ENCODE results near the gene HAUS7. TPM values are rescaled to one million over a fixed set of nuclear protein-coding genes. Genes with fewer than 3 reads are reported as not detected.

The HAUS7 gene
- polyA plus RNA-seq, 1 donor from 2014 or later: 27.7 TPM

DNA sequence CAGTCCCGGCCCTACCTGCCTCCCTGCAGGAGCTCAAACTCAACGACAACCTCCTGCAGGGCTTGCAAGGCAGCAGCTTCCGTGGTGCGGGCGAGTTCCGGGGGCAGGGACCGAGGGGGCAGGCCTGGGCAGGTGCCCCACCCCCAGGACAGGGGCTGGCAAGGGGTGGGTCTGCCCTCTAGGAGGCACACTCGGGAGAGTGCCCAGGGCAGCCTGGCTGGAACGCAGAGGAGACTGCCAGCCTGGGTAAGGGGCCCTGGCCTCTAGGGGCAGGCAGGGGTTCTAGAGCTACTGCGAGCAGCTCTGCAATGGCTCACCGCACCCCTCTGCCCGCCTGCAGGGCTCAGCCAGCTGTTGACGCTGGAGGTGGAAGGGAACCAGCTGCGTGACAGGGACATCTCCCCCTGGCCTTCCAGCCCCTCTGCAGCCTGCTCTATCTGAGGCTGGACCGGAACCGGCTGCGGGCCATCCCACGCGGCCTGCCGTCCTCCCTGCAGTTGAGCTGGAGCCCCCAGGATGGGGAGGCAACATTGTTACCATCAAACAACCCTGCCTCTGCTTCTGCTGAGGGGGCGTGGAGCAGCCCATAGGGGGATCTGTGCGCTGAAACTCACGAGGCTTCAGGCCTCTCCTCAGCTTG, 12.1 kb upstream of the HAUS7 start:
- Histone ChIP-seq H3F3A (ENCODE audit: insufficient read depth, low read length, poor library complexity, severe bottlenecking) (no peaks in the 10 kb centered on the region), H2AFZ (ENCODE audit: low read depth, low read length) (no peak overlapping the region), H3K9me2 (ENCODE audit: insufficient read depth, low read length) (no peaks in the 10 kb centered on the region), H3K4me3 (ENCODE audit: low read length) (no peak overlapping the region), H3K9ac (ENCODE audit: low read length) (no peak overlapping the region), H3K4me2 (ENCODE audit: low read length) (no peak overlapping the region), H3K79me2 (replicated peaks; ENCODE audit: insufficient read depth, low read length) (no peaks in the 10 kb centered on the region), H3K9me3 (ENCODE audit: low read length) (no peaks in the 10 kb centered on the region), H4K20me1 (ENCODE audit: insufficient read depth) (no peaks in the 10 kb centered on the region), H3K36me3 (ENCODE audit: insufficient read depth, low read length) (no peaks in the 10 kb centered on the region), H3K27me3 (ENCODE audit: insufficient read depth, low read depth, low read length) (no peaks in the 10 kb centered on the region), H3K27ac (ENCODE audit: low read length) (no peak overlapping the region)
- TF ChIP-seq RAD21 (conservative IDR thresholded peaks at IDR 0.05) (no peak), SMC3 (conservative IDR thresholded peaks at IDR 0.05; ENCODE audit: poor library complexity) (no peak), EZH2 (IDR thresholded peaks at IDR 0.05; ENCODE audit: borderline replicate concordance, insufficient read depth, low read length, poor library complexity, severe bottlenecking) (no peak), POLR2AphosphoS5 (IDR thresholded peaks at IDR 0.05) (no peak), REST (IDR thresholded peaks at IDR 0.05; ENCODE audit: borderline replicate concordance) (no peak), TAF1 (IDR thresholded peaks at IDR 0.05; ENCODE audit: low read depth) (no peak)

- no peaks in the 10 kb centered on the region for H4K20me1 ChIP-seq (ENCODE audit: insufficient read depth)
- no peak overlapping the region for H3K4me3 ChIP-seq (ENCODE audit: low read length)
- TF ChIP-seq RAD21 (conservative IDR thresholded peaks at IDR 0.05) (no peak), REST (IDR thresholded peaks at IDR 0.05; ENCODE audit: borderline replicate concordance) (no peak), EP300 (conservative IDR thresholded peaks at IDR 0.05; ENCODE audit: poor library complexity, severe bottlenecking) (no peak), SMC3 (conservative IDR thresholded peaks at IDR 0.05; ENCODE audit: poor library complexity) (no peak), EZH2 (IDR thresholded peaks at IDR 0.05; ENCODE audit: borderline replicate concordance, insufficient read depth, low read length, poor library complexity, severe bottlenecking) (no peak), POLR2AphosphoS5 (IDR thresholded peaks at IDR 0.05) (no peak), MXI1 (conservative IDR thresholded peaks at IDR 0.05; ENCODE audit: poor library complexity, severe bottlenecking) (no peak)
- no peaks in the 10 kb centered on the region for H3K9me2 ChIP-seq (ENCODE audit: insufficient read depth, low read length)
- H3K36me3 ChIP-seq (ENCODE audit: insufficient read depth, low read length): no peaks in the 10 kb centered on the region
- no peak overlapping the region for H3K9ac ChIP-seq (ENCODE audit: low read length)
- H3K9me3 ChIP-seq (ENCODE audit: low read length): no peaks in the 10 kb centered on the region
- no peaks in the 10 kb centered on the region for H3K79me2 ChIP-seq (replicated peaks; ENCODE audit: insufficient read depth, low read length)
- H3K27me3 ChIP-seq (ENCODE audit: insufficient read depth, low read depth, low read length): no peaks in the 10 kb centered on the region
- no peak overlapping the region for H2AFZ ChIP-seq (ENCODE audit: low read depth, low read length)
- no peaks in the 10 kb centered on the region for H3F3A ChIP-seq (ENCODE audit: insufficient read depth, low read length, poor library complexity, severe bottlenecking)
- no peak overlapping the region for H3K4me2 ChIP-seq (ENCODE audit: low read length)
- no peak overlapping the region for H3K27ac ChIP-seq (ENCODE audit: low read length)
These were observed 10.7 kb upstream of the HAUS7 start for GRCh38 chrX:153481043-153481442.

All from neural cell (in vitro differentiated cells).